ENCODE data around the gene PRR7.
A peak's percentile ranks its signal among the peaks of the same experiment; 100 is the strongest.

PRR7 gene

DNA sequence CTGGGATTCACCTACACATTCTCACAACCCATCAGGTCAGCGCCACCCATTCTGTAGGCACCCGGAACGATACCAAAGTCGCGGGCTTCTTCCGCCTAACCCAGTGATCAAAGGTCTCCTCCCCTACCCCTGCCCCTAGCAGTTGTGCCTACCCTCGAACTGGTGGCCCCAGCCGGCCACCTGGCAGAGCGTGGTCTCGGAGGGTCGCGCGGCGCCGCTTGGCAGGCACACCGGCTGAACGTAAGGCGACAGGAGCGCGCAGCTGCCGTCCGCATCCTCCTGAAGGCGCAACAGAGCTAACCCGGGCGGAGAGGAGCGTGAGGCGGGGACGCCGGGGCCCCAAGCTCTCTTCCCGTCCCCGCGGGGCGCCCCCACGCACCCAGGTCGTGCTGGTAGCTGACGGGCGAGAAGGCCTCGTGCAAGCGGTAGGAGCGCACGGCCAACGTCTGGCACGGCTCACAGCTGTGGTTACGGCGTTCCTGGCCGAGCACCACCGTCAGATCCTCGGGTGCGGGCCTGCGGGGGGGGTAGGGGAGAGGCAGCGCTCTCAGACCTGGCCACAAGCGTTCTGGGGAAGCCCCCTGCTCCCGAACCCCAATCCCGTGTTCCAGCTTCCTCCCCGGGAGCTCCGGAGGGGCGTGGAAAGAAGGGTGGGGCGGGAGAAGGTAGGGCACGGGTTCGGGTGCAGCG is 43.4 kb upstream of the PRR7 start:
- Histone ChIP-seq H3K27me3 (replicated peaks) (peaks cover 20% of the 10 kb centered on the region), H3K36me3 (replicated peaks) (no peaks in the 10 kb centered on the region), H3K4me3 (ENCODE audit: low read depth, low read length) (peak overlapping the region; percentile 63), H3K27ac (no peak overlapping the region)
- no peak for DNase-seq
- in situ Hi-C loops (cut with HindIII; ENCODE audit: low pct_ligation_motif_present, low sequenced_read_pairs), result no loop called here
- TF ChIP-seq, protein P1, sequence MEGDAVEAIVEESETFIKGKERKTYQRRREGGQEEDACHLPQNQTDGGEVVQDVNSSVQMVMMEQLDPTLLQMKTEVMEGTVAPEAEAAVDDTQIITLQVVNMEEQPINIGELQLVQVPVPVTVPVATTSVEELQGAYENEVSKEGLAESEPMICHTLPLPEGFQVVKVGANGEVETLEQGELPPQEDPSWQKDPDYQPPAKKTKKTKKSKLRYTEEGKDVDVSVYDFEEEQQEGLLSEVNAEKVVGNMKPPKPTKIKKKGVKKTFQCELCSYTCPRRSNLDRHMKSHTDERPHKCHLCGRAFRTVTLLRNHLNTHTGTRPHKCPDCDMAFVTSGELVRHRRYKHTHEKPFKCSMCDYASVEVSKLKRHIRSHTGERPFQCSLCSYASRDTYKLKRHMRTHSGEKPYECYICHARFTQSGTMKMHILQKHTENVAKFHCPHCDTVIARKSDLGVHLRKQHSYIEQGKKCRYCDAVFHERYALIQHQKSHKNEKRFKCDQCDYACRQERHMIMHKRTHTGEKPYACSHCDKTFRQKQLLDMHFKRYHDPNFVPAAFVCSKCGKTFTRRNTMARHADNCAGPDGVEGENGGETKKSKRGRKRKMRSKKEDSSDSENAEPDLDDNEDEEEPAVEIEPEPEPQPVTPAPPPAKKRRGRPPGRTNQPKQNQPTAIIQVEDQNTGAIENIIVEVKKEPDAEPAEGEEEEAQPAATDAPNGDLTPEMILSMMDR (IDR thresholded peaks at IDR 0.05; ENCODE audit: low read depth, low read length, missing control alignments), result no peak

- Histone ChIP-seq H3K4me3 (ENCODE audit: low read depth, low read length) (peak overlapping the region; percentile 63), H3K27me3 (replicated peaks) (peaks cover 20% of the 10 kb centered on the region), H3K27ac (no peak overlapping the region), H3K36me3 (replicated peaks) (no peaks in the 10 kb centered on the region)
- DNase-seq, result peak; percentile 52
- TF ChIP-seq, protein P1 (IDR thresholded peaks at IDR 0.05; ENCODE audit: low read depth, low read length, missing control alignments), result peak; percentile 72
- in situ Hi-C loops (cut with HindIII; ENCODE audit: low pct_ligation_motif_present, low sequenced_read_pairs), result no loop called here
Measured at GRCh38 chr5:177403792-177404640, 42.6 kb upstream of the PRR7 start.

- no peak for DNase-seq
- H3K36me3 ChIP-seq (replicated peaks), result no peaks in the 10 kb centered on the region
- peak overlapping the region; percentile 63 for H3K4me3 ChIP-seq (ENCODE audit: low read depth, low read length)
- in situ Hi-C loops (cut with HindIII; ENCODE audit: low pct_ligation_motif_present, low sequenced_read_pairs), result no loop called here
- TF ChIP-seq, protein P1 (IDR thresholded peaks at IDR 0.05; ENCODE audit: low read depth, low read length, missing control alignments), result no peak
- peaks cover 20% of the 10 kb centered on the region for H3K27me3 ChIP-seq (replicated peaks)
- H3K27ac ChIP-seq, result no peak overlapping the region
Measured at GRCh38 chr5:177404641-177405179, 41.9 kb upstream of the PRR7 start.

- in situ Hi-C loops (cut with HindIII; ENCODE audit: low pct_ligation_motif_present, low sequenced_read_pairs), result no loop called here
- no peaks in the 10 kb centered on the region for H3K36me3 ChIP-seq (replicated peaks)
- H3K4me3 ChIP-seq (ENCODE audit: low read depth, low read length), result no peak overlapping the region
- H3K27me3 ChIP-seq (replicated peaks), result peaks cover 15% of the 10 kb centered on the region
- H3K27ac ChIP-seq, result no peak overlapping the region
- DNase-seq, result no peak
- TF ChIP-seq, protein P1 (IDR thresholded peaks at IDR 0.05; ENCODE audit: low read depth, low read length, missing control alignments), result no peak
Measured at GRCh38 chr5:177405312-177405711, 41.3 kb upstream of the PRR7 start.

DNA sequence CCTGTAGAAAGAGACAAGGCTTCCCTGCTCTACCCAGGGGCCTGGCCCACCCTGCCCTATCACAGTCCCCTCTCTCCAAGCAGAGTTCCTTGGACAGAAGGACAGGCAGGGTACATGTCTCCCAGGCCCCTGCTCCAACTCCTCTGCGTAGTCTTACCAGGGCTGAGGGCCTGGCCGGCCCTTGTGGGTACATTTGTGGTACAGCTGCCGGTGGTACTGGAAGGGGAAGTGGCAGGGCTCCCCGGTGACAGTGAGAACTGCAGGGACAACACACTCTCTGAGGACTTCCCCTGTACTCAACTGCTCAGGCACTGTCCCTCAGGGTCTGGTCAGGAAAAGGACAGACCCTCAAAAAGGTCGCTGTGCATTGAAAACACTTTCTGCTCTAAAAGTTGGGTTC is 40.8 kb upstream of the PRR7 start:
- Histone ChIP-seq H3K27me3 (replicated peaks) (peaks cover 10% of the 10 kb centered on the region), H3K27ac (no peak overlapping the region), H3K36me3 (replicated peaks) (no peaks in the 10 kb centered on the region), H3K4me3 (ENCODE audit: low read depth, low read length) (no peak overlapping the region)
- no peak for DNase-seq
- in situ Hi-C loops (cut with HindIII; ENCODE audit: low pct_ligation_motif_present, low sequenced_read_pairs), result no loop called here
- TF ChIP-seq, protein P1 (IDR thresholded peaks at IDR 0.05; ENCODE audit: low read depth, low read length, missing control alignments), result no peak

All from brain microvascular endothelial cell (primary cell).